Measurements from ENCODE around the gene RHOXF1.

DNA sequence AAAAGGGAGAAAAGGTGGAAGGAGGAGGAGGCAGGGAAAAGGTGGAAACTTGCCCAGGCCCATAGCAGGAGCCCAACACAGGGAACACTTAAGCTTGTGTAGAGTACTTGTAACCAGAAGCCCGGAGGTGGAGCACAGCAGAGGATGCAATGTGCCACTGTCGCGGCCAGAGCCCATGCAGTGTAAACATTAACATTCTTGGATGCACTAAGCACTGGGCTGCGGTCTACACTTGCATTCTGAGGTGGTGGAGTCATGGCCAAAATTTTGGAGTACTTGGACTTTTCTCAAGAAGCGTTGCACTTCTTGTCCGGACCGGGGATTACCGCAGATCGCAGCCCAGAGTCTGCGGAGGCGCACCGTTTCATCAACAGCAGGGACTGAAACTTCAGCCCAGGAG, 4.5 kb upstream of the RHOXF1 start:
- no peak for TF ChIP-seq POLR2AphosphoS5 (IDR thresholded peaks at IDR 0.05)
- TF ChIP-seq, protein P1, sequence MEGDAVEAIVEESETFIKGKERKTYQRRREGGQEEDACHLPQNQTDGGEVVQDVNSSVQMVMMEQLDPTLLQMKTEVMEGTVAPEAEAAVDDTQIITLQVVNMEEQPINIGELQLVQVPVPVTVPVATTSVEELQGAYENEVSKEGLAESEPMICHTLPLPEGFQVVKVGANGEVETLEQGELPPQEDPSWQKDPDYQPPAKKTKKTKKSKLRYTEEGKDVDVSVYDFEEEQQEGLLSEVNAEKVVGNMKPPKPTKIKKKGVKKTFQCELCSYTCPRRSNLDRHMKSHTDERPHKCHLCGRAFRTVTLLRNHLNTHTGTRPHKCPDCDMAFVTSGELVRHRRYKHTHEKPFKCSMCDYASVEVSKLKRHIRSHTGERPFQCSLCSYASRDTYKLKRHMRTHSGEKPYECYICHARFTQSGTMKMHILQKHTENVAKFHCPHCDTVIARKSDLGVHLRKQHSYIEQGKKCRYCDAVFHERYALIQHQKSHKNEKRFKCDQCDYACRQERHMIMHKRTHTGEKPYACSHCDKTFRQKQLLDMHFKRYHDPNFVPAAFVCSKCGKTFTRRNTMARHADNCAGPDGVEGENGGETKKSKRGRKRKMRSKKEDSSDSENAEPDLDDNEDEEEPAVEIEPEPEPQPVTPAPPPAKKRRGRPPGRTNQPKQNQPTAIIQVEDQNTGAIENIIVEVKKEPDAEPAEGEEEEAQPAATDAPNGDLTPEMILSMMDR (IDR thresholded peaks at IDR 0.05) = no peak
